SK-N-SH (cell line): Measurements from ENCODE around the gene ZBTB38.
A peak's percentile ranks its signal among the peaks of the same experiment; 100 is the strongest.

Experiments
- CTCF ChIP-seq: fragments of 200-600 bp; sonication (generic); IDR thresholded peaks from 2 replicates; pipeline ENCODE4 v1.6.1; 2017; ENCODE audit warnings: antibody characterized with exemption, mild to moderate bottlenecking, moderate library complexity
- NRF1 ChIP-seq: IDR thresholded peaks from 2 replicates; pipeline ENCODE4 v1.6.1; 2012; ENCODE audit warnings: low read depth, mild to moderate bottlenecking, low read length
- POLR2AphosphoS5 ChIP-seq: IDR thresholded peaks from 2 replicates; pipeline ENCODE4 v1.6.1; 2012; ENCODE audit warnings: low read depth, low read length
- RCOR1 ChIP-seq: fragments of 150-350 bp; IDR thresholded peaks from 2 replicates; pipeline ENCODE4 v1.6.1; 2017; ENCODE audit warnings: antibody characterized with exemption, low read length
- RFX5 ChIP-seq: IDR thresholded peaks from 2 replicates; pipeline ENCODE4 v1.6.1; 2012; ENCODE audit warnings: mild to moderate bottlenecking, improper control_type of control experiment, low read length
- TEAD4 ChIP-seq: IDR thresholded peaks from 2 replicates; pipeline ENCODE4 v1.4.0; 2012; ENCODE audit warnings: mild to moderate bottlenecking, borderline replicate concordance; ENCODE audit not compliant: insufficient read depth
- YY1 ChIP-seq: IDR thresholded peaks from 2 replicates; pipeline ENCODE4 v1.4.0; 2012; ENCODE audit warnings: low read depth, mild to moderate bottlenecking
- ZBTB33 ChIP-seq: IDR thresholded peaks from 2 replicates; pipeline ENCODE4 v1.4.0; 2012; ENCODE audit warnings: low read depth, borderline replicate concordance

- TF ChIP-seq RCOR1 = no peak
- peak; percentile 52 for TF ChIP-seq CTCF
- peak; percentile 66; the same call in 1 of the 2 replicates for TF ChIP-seq RFX5
- no peak for TF ChIP-seq TEAD4
- TF ChIP-seq ZBTB33 = no peak
- TF ChIP-seq YY1 = no peak
- no peak for TF ChIP-seq NRF1
- TF ChIP-seq POLR2AphosphoS5 = no peak
Measured at GRCh38 chr3:141370065-141370533, 1.8 kb downstream of the ZBTB38 start.
